HG03159 (cell line): Measurements from ENCODE around the gene PYGO2.
A peak's percentile ranks its signal among the peaks of the same experiment; 100 is the strongest.
"Not testable (repeated sequence)": the region's sequence is repeated elsewhere in the genome, so short reads cannot be mapped to it uniquely, and the experiment has no call there.

Source experiments
- ATAC-seq: cut with Tn5 transposase; IDR thresholded peaks from one replicate; pipeline ENCODE4 v1.9.1; 2021; ENCODE audit warnings: mild to moderate bottlenecking, moderate library complexity; ENCODE audit not compliant: unreplicated experiment

Gene PYGO2

DNA sequence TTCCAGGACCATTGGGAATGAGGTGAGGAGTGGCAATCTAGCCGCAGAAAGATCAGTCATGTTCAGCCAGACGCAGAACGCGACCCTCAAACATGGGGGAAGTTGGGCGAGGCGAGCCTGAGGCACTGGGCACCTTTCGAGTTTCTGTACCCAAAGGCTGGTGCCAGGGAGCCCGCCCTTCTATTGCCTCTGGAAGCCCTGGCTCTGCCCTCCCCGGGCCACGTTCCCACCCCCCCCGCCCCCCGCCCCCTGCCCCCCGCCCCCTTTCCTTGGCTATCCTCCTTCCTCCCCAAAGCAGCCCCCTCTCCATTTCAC lies 38.8 kb upstream of the PYGO2 start:
- ATAC-seq = no peak

DNA sequence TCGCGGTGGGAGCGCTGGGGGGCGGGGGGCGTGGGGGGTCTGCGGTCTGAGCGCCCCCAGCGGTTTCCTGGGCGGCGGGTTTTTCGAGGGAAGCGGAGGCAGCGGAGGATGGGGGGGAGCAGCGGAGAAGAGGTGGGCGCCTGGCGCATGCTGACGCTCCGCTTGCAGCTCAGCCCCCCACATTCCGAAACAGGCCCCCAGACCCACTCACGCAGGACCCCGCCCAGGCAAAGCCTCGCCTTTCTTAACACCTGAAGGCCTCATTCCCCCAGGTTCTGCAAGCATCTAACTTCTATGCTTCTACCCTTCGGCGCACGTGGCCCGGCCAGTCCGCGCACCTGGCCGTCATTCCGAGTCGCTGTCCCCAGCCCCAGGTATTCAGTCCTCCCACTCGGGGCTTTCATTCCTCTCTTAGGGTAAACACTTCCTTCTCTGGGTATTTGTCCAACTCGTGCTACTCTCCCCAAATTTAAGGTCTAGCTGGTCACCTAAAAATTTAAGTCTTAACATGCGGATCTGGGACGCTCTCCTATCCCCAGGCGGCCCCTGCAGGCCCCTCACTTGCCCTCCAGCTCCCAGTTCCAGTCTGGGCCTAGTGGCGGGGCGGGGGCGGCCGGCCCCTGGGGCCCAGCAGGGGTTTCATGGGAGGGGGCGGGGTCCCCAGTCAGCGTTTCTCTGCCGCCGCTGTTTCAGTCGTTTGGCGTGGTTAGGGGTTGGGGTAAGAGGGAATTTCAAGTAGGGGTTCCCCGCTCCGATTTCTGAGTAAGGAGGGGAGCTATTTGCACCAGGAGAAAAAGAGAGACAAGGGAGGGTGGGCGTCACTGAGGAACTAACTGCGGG lies 38.2 kb upstream of the PYGO2 start:
- no peak for ATAC-seq

DNA sequence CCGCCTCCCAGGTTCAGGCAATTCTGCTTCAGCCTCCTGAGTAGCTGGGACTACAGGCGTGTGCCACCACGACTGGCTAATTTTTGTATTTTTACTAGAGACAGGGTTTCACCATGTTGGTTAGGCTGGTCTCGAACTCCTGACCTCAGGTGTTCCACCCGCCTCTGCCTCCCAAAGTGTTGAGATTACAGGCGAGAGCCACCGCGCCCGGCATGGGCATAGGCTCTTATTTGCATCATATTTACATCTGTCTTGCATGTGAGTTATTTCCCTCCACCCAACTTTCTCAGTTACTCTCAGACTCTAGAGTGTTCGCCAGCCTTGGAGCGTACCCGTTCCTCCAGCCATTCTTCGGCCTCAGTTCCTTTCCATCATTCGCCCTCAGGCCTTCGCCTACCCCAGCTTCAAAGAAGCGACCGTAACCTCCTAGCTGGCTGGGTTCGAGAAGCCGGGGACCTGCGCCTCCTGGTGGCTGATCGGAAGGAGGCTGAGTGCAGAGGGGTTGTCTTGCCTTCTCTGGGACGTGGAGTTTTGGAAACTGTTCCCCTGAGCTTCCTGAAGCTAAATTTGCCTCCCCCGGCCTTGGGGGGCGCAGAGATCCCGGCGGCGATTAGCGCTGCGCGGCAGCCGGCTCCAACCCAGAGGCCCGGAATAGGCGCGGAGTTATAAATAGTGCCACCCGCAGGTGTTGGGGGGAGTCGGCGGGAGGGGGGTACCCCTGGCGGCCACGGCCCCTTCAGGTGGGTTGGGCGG lies 37.4 kb upstream of the PYGO2 start:
- ATAC-seq = no peak

DNA sequence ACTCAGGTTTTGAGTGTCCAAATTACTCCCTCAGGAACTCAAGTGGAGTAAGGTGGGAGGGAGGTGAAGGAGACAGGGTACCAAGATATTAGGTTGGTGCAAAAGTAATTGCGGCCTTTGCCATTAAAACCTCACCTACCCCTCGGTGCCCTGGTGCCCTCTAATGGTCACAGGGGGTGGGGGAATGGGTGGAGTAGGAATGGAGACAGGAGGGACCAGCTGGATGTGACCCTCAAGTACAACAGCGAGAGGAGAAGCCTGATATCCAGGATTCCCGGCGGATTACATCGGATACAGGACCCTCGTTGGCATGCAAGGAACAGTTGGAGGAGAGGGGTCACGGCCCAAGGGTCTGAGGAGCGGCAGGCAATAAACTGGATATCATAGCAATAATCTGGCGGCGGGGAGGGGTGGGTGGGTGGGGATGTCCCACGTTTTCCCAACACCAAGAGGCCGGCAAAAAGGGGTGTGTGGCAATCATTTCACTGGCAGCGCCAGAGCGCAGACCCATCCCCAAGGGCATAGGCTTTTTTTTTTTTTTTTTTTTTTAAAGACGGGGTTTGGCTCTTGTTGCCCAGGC lies 36.7 kb upstream of the PYGO2 start:
- ATAC-seq = no peak

DNA sequence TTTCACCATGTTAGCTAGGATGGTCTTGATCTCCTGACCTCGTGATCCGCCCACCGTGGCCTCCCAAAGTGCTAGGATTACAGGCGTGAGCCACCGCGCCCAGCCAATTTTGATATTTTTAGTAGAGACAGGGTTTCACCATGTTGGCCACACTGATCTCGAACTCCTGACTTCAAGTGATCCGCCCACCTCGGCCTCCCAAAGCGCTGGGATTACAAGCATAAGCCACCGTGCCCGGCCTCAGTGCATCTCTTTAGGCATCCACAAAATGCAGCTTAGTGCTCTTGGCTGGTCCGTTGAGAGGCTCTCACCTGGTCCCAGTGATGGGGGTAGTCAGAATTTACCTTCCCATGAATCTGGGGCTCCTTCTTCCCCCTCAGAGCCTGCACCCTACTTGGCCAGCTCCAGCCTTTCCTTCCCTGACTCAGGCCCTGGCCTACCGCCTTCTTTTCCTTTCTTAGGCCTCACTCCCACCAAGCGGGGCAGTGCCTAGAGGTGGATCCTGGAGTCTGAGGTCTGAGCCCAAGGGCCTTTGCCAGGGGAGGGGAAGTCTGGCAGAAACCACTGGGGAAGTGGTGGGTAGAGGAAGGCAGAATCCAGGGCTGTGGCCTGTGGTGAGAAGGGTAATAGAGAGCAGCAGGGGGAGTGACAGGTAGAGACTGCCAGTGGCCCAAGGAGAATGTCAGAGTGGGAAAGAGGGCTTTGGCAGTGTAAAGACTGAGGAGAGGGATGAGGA lies 35.6 kb upstream of the PYGO2 start:
- no peak for ATAC-seq

DNA sequence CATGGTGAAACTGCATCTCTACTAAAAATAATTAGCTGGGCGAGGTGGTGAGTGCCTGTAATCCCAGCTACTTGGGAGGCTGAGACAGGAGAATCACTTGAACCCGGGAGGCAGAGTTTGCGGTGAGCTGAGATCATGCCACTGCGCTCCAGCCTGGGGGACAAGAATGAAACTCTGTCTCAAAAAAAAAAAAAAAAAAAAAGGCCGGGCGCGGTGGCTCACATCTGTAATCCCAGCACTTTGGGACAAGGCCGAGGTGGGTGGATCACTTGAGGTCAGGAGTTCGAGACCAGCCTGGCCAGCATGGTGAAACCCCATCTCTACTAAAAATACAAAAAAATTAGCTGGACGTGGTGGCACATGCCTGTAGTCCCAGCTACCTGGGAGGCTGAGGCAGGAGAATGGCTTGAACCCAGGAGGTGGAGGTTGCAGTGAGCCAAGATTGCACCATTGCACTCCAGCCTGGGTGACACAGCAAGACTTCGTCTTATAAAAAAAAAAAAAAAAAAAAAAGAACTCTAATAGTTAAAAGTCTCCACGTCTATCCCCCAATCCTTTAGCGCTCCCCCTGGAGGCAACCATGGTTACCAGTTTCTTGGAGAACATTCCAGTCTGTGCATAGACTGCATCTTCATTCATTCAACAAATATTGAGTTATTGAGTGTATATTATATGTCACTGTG lies 33.9 kb upstream of the PYGO2 start:
- ATAC-seq = not testable (repeated sequence)

DNA sequence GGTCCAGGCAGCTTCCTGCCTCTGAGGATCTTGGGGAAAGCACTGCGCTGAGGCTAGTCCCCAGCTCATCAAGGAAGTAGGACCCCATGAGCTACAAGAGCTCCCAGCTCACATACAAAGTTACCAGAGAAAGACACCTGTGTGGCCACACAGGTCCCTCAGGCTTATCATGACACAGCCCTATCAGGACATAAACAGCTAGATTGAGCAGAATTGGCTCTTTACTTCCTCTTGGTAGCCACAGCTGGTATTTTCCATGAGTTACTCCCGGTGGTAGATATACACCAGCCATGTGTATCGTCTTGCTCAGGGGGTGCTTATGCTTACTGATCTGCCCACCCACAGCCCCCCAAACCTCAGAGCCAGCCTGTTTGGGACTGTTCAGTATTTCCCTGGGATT lies 33.0 kb upstream of the PYGO2 start:
- no peak for ATAC-seq

DNA sequence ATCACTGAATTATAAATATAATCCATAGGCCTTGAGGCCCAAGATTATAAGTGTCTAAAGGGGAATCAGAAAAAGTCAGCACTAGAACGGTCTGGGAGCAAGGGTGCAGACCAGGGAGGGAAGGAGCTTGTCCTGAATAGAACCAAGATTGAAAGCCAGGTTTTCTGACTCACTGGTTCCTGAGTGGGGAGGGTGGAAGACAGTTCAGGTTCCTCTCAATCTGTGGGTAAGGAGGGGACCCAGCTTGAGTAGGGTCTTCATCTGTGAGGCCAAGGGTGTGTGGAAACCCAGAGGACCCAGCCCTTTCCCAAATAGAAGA lies 32.6 kb upstream of the PYGO2 start:
- no peak for ATAC-seq

DNA sequence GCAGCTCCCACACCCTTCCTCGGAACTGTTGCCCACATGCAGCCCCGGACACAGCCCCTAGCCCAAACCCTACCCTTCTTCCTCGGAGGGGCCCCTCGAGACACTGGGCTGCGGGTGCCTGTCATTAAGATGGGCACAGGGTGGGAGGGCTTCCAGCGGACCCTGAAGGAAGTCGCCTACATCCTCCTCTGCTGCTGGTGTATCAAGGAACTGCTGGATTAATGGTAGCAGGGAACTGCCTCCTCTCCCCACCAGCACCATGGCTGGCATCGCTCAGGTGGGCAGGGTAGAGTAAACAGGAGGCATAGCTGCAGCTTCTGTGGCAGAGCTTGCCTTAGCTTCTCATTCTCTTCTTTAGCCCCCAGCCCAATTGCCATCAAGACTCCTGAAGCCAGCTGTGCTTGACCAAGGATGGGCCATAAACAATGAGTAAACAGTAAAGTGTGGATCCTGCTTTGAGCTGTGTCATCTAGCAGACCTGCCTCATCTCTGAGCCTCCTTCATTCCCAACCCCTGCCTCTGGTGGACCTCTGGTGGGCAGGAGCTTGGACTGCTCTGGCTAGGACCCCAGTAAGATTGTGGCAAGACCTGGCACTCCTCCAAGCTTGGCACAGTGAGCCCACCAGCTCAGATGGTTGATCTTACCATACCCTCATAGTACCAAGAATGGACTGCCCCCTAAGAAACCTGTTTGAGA lies 32.1 kb upstream of the PYGO2 start, which contains the start of gene LENEP:
Gene LENEP (plus strand): TSS at position 15 of the 697 bp plus-strand sequence. CDS start 22 bp downstream, at position 37.
- ATAC-seq = no peak

DNA sequence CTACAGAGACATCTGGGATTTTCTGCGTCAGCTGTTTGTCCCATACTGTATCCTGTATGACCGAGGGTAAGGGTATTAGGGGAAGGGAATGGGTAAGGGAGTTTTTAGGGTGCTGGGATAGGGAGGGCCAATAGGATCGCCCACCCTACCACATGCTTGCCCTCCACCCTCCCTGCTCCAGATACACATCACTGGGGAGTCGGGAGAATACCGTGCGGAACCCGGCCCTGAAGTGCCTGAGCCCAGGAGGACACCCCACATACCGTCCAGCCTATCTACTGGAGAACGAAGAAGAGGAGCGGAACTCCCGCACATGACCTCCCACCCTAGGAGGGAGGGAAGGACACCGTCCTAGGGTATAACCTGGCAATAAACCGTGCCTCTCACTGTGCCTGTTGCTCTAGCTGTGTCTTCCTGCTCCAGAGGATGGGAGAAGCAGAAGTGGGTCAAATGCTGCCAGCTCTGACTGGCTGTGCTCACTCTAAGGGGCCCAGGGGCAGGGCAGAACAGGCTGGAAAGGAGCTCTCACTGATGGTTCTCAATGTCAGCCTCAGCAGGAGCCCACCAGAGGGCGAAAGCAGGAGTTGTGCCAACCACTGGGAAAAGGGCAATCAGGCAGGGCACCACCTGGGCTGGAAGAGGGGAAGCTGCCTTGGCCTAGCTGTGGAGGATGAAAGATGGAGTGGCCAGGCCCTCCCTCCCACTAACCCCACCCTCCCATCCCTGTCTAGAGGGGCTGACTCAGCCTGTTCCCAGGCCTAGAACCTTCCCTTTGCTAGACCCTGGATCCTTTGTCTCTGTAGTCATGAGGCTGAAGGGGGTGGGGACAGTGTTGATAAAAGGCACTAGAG lies 31.4 kb upstream of the PYGO2 start:
- no peak for ATAC-seq

DNA sequence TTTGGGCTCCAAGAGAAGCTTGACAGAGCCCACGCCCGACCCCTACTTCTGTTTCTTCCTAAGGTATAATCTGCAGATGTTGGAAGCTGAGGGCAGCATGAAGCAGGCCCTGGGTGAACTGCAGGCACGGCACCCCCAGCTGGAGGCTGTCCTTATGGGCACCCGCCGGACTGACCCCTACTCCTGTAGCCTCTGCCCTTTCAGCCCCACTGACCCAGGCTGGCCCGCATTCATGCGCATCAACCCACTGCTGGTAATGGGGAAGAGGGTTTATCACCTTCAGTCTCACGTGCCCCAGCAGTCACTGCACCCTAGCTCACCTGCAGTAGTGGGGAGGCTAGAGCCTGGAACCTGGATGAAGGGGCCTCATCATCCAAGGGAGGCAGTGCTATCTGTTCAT lies 28.7 kb upstream of the PYGO2 start:
- no peak for ATAC-seq

DNA sequence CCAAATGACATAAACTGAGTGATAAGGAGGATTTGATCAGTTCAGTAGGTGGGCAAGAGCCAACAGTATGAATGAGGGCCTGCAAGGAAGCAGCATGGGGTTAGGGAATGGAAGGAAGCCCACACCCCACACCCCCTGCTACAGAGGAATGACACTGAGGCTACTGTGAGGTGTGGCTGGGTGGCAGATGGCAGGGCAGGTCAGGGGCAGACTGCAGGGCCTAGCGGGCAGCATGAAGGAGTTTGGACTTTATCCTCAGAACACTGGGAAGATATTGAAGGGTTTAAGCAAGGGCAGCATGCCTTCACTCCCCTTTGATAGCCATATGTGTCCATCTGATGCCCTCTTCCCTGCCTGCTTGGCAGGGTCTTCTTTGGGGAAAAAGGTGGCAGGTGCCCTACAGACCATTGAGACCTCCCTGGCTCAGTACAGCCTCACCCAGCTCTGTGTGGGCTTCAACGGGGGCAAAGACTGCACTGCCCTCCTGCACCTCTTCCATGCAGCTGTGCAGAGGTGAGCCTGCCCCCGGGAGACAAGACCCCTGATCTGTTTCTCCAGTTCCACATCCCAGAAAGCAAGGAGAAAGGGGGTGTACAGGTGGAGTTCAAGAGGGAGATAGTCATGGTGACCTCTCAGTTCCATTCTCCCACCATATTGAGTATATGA lies 27.7 kb upstream of the PYGO2 start:
- no peak for ATAC-seq

DNA sequence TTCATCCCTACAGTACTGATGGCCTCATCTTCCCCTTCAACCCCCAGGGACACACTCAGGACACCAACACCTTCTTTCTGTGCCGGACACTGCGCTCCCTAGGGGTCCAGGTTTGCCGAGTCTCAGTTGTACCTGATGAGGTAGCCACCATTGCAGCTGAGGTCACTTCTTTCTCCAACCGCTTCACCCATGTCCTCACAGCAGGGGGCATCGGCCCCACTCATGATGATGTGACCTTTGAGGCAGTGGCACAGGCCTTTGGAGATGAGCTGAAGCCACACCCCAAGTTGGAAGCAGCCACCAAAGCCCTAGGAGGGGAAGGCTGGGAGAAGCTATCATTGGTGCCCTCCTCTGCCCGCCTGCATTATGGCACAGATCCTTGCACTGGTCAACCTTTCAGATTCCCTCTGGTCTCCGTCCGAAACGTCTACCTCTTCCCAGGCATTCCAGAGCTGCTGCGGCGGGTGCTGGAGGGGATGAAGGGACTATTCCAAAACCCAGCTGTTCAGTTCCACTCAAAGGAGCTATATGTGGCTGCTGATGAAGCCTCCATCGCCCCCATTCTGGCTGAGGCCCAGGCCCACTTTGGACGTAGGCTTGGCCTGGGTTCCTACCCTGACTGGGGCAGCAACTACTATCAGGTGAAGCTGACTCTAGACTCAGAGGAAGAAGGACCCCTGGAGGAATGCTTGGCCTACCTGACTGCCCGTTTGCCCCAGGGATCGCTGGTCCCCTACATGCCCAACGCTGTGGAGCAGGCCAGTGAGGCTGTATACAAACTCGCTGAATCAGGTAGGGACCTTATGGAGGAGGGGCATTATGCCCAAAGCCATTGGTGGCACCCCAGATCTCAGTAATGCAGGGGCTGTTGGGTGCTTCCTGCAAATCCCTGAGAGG lies 26.7 kb upstream of the PYGO2 start:
- no peak for ATAC-seq

DNA sequence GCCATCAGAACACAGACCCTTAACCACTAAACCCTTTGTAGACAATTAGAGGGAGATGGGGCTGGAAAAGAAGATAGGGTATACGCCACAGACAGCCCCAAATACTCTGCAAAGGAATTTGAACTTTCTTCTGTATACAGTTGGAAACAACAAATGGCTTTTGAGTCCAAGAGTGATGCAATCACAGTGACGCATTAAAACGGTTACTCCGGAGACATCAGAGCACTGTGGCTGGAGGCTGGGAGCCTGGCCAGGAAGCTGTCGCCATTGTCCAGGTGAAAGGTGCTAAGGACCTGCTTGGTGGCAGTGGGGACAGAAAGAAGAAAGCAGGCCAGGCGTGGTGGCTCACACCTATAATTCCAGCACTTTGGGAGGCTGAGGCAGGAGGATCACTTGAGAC lies 25.7 kb upstream of the PYGO2 start:
- no peak for ATAC-seq

DNA sequence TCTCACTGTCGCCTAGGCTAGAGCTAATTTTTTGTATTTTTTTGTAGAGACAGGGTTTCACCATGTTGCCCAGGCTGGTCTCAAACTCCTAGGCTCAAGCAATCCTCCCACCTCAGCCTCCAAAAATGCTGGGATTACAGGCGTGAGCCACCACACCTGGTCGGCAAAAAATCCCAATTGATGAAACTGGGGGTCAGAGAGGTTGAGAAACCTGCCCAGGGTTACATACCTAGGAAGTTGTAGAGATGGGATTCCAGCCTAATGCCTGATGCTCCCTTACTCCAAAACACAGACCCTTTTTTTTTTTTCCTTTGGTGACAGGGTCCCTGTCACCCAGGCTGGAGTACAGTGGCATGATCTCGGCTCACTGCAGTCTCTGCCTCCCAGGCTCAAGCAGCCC lies 25.2 kb upstream of the PYGO2 start:
- not testable (repeated sequence) for ATAC-seq

DNA sequence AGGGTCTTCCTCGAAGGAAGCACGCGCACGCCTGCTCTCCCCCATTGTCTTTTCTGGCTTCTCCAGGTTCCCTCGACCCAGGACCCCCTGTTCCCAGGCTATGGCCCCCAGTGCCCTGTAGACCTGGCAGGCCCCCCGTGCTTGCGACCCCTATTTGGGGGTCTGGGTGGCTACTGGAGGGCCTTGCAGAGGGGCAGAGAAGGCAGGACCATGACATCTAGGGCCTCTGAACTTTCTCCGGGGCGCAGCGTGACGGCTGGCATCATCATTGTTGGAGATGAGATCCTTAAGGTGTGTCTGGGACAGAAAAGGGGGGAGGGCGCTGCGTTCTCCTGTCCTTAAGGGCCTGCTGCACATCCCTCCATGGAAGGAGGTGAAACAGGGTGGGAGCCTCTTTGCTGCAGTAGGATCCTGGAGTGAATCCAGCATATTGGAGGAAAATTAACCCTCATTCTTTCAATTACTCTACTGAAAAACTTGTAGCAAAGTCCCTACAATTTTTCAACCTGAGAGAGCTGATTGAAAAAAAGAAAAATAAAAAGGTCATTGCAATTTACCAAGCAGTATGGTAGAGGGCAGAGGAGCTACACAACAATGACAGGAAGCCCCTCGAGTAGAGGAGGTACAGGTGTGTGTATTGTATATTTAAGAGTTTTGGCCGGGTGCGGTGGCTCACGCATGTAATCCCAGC lies 22.3 kb upstream of the PYGO2 start:
- ATAC-seq = no peak

DNA sequence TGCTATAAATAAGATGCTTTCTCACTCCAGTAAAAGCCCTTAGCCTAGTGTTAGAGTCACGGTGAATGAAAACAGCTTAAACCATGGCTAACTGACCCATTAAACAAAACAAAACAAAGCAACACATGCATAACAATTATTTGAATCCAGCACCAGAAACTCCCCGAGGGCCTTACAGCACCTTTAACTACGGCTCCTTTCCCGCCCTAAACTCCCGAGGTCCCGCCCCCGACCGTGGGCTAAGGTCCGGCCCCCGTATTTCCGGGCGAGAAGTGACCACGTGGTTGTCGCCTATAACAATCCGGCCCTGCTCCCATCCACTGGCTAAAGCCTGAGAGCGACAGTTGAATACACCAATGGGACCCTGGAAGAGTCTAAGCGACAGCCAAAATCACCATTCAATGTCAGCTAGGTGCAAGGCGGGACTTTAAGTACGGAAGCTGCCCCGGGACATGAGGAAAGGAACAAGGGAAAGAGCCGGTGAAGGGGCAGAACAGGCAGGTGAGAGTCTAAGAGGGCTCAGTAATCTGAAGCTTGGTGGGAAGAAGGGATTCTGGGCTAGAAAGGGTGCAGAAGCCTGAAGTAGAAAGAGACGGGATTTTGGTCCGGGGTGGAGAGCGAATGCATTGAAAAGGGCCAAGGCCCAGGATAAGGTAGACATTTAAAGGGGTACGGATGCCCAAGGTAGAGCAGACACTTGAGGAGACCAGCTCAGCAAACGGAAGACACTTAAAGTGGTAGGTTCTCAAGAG lies 21.5 kb upstream of the PYGO2 start, which contains the start of gene FLAD1:
Gene FLAD1 (plus strand): TSS at position 448 of the 752 bp plus-strand sequence. CDS start 351 bp downstream, outside the sequence.
- ATAC-seq = peak; percentile 96
